AML-193 (cell line): ENCODE results near the gene RPSA.
"Not testable (repeated sequence)": the region's sequence is repeated elsewhere in the genome, so short reads cannot be mapped to it uniquely, and the experiment has no call there.

Experiments
- DNase-seq, 2 experiments: peaks; one replicate each; lab custom pipeline; 2025; lab: John Stamatoyannopoulos, UW

RPSA gene

GRCh38 chr3:39419742-39420315 is 13.3 kb downstream of the RPSA start:
- DNase-seq = no peak

DNA sequence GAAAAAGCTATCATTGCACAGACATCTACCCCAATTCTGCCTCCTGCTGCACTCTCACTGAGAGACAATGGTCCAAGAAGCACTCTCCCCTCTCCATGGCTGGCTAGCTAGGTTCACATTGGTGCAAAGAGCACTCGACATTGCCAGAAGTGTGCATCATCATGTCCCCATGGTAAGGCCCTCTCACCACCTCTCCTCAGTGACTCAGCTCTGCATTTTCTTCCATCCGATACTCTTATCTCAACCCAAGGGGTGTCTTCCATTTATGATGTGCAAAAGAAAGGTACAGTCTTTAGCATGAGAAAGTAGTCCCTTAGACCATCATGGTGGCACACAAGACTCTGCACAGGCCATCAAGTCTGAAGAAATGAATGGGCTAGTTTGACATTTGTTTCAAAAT is 14.0 kb downstream of the RPSA start:
- no peak for DNase-seq

DNA sequence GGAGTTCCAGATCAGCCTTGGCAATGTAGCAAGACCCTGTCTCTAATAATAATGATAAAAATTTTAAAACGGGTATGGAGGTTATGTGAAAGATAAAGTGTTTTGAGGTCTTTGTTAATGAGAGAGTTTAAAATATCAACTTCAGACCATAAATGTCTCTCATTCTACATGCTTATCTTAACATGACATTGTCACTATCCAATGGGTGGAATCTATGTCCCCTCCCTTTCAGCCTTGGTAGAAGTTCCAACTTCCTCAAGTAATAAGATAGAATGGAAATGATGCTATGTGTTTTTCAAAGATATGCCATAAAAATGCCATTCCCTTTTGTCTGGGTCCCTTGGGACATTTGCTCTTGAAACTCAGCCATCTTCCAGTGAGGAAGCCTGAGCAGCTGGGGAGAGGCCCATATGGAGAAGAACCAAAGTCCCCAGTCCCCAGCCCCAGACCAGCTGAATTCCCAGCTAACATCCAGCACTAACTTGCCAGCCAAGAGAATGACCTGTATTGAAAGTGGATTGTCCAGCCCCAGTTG is 17.0 kb downstream of the RPSA start:
- no peak for DNase-seq

DNA sequence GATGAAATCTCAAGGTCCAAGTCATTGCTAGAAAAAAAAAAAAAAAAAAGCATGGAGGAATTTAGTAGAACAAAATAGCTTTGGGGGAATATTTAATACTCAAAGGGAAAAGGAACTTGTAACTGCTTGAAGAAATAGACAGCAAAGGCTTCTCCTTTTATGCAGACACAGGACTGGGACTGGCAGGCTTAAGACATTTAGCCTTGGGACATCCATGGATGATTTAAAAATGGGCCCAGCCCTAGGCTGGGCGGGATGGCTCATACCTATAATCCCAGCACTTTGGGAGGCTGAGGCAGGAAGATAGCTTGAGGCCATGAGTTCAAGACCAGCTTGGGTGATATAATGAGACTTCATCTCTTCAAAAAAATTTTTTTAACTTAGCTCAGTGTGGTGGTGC is 19.8 kb downstream of the RPSA start:
- no peak for DNase-seq

DNA sequence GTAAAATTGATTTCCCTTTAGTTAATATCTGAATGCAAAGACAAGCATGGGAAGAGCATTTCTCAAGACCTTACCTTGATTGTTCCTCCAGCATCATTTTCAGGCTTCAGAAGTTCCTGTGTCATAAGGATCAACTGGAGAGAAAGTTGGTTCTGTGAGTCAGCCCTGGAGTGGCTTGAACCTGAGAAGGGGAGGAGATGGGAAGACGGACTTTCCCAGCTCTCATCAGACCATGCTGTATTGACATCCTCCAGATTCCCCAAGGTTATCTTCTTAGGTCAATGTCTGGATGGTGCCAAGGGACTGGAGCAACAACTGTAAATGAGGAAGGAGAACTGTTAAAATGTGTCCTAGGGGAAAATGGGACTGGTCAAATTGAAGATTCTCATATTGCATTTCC is 21.0 kb downstream of the RPSA start:
- no peak for DNase-seq

DNA sequence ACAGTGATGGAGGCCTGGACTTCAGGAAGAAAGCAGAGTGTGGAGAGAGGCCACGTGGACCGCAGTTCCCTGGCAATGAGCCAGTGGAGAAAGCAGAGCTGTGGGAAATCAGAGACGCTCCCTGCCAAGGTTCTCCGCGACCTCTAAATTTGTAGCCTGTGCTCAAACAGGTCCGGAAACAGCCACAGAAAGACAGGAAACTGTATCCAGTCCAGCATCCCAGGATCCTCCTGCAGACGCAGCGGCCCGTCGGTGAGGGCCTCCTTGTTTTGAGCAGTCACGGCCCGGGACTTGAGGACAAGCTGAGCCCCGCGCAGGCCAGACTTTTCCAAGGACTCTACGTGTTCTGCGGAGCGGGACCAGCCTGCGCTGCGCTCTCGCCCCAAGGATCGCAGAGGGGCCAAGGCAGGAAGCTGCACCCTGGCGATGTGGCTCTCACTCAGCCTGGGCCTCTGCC is 22.3 kb downstream of the RPSA start:
- no peak for DNase-seq

- no peak for DNase-seq
Measured at GRCh38 chr3:39429466-39429865, 22.9 kb downstream of the RPSA start.

DNA sequence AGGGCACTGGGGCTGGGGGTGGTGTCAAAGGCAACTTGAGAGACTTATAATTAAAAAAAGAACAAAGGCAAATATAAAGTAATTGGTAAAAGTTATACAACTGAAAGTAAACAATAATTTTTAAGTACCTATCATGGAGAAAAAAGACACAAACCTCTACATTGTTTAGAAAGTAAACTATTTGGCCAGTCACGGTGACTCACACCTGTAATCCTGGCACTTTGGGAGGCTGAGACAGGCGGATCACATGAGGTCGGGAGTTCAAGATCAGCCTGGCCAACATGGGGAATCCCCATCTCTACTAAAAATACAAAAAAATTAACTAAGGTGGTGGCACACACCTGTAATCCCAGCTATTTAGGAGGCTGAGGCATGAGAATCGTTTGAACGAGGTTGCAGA is 25.8 kb downstream of the RPSA start:
- DNase-seq = no peak

- DNase-seq = no peak
Measured at GRCh38 chr3:39433642-39434041, 27.1 kb downstream of the RPSA start.

DNA sequence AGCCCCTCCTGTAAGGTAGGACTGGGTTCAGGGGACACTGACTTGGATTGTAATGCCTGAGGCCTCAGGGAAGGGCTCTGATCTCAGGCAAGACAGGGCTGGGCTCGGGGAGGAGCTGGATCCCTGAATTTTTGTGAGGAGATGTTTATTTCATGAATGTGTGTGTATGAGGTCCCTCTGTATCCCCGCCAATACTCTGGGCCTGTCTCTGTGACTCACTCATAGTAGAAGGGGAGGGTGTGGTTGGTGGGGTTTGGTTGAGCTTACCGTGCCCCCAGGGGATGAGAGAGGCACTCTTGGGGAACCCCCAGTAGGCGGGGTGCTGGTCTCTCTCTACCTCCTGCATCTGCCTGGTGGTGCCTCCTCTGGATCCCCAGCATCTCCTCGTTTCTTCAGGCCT is 28.1 kb downstream of the RPSA start:
- no peak for DNase-seq

GRCh38 chr3:39435006-39435748 is 28.7 kb downstream of the RPSA start:
- no peak for DNase-seq

GRCh38 chr3:39438880-39439279 is 32.4 kb downstream of the RPSA start:
- DNase-seq = no peak

DNA sequence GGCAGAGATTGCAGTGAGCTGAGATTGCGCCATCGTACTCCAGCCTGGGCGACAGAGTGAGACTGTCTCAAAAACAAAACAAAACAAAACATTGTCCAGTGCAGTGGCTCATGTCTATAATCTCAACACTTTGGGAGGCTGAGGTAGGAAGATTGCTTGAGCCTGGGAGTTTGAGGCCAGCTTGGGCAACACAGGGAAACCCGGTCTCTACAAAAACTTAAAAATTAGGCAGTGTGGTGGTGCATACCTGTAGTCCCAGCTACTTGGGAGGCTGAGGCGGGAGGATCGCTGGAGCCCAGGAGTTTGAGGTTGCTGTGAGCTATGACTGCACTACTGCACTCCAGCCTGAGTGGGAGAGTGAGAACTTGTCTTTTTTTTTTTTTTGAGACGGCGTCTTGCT is 33.8 kb downstream of the RPSA start:
- no peak for DNase-seq

DNA sequence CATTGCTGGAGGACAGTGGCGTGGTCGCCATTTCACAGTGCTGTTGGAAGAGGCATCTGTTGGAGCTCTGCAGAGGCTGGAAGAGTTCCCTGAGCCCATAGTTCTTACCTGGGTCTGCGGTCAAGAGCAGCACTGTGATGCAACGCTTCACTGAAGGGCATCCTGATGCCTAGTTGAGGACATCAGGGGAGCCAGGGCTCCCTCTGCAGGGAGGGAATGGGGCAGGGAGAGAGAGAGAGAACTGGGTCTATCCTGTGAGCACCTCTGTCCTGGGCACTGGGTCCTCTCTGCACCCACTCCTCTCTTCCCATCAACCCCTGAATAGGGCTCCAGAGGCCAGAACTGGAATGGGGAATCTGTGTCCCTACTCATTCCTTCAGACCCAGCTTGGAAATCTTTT is 37.0 kb downstream of the RPSA start:
- DNase-seq = no peak

- no peak for DNase-seq
Measured at GRCh38 chr3:39445927-39446326, 39.4 kb downstream of the RPSA start.

- no peak for DNase-seq
Measured at GRCh38 chr3:39446444-39446843, 39.9 kb downstream of the RPSA start.

DNA sequence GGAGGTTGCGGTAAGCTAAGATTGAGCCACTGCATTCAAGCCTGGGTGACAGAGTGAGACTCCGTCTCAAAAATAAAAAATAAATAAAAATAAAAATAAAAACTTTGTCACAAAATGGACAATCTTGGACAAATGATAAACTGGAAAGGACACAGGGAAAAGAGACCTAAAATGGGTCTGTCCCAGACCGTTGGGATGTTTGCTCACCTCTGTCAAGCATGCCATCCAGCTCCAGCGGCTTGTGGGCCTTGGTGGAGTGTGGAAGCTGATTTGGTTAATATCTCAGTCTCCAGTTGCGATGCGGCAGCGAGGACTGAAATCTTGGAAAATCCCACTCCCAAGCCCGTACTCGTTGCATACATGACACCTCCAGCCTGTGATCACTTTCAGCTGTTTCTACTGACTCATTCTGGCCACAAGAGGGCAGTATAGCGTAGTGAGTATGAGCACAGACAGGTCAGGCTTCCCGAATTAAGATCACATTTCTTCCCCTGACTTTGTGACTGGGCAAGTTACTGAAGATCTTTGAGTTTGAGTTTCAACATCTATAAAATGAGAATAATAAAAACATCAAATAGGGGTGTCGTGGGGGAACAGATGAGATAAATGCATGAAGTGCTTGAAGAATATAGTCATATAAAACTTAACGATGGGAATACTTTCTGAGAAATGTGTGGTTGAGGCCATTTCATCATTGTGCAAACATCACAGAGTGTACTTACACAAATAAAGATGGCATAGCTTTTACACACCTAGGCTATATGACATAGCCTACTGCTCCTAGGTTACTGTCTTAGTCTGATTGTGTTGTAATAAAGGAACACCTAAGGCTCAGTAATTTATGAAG is 41.3 kb downstream of the RPSA start:
- peak; percentile 73 to 77 for DNase-seq

GRCh38 chr3:39448506-39449233 is 42.1 kb downstream of the RPSA start:
- DNase-seq = no peak

- DNase-seq = no peak
Measured at GRCh38 chr3:39449796-39450195, 43.3 kb downstream of the RPSA start.

DNA sequence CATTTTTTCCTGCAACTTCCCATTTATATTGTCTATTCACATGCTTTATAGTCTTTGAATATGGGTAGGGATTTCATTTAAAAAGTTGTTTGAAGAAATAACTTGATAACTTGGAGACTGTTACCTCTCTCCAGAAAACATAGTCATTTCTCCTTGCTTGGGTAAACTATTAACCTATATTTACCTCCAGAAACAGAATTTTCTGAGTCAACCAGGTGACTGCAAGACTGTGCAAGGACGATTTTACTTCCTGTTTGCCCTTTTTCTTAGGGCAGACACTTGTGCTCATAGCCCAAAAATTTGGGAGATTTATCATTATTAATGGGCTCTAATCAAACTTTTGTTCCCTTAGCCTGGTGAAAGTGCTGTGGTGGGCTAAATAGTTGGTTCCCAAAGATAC is 46.6 kb downstream of the RPSA start:
- no peak for DNase-seq

- DNase-seq = not testable (repeated sequence)
Measured at GRCh38 chr3:39453872-39454271, 47.4 kb downstream of the RPSA start.

- no peak for DNase-seq
Measured at GRCh38 chr3:39454591-39455217, 48.2 kb downstream of the RPSA start.
